ENCODE measurements around the gene CFAP45. TPM values are rescaled to one million over a fixed set of nuclear protein-coding genes. Genes with fewer than 3 reads are reported as not detected.
A peak's percentile ranks its signal among the peaks of the same experiment; 100 is the strongest.

CFAP45 gene
- total and polyA plus RNA-seq, 8 donors: 0.16 to 1.5 (median 0.44) TPM; not detected in 2

- Histone ChIP-seq H3K4me1 (peaks cover 0 to 7% (median 6%) of the 10 kb centered on the region in 3 donors), H3K4me3 (no peak overlapping the region), H3K27ac (no peak overlapping the region), H3K9me3 (no peaks in the 10 kb centered on the region), H3K27me3 (no peaks in the 10 kb centered on the region), H3K36me3 (no peaks in the 10 kb centered on the region)
- DNase-seq: no peak
- FAIRE-seq: no peak
- ATAC-seq: no peak
- intact Hi-C loops (cut with DNase I): no loop called here
- WGBS, 2 donors: 87 to 93% methylated on average over 2 of the region's 2 CpGs
- no peak for TF ChIP-seq CTCF (IDR thresholded peaks at IDR 0.05)
Measured at GRCh38 chr1:159849626-159850366, 50.2 kb downstream of the CFAP45 start.

GRCh38 chr1:159848326-159848725, 51.6 kb downstream of the CFAP45 start:
- H3K27me3 ChIP-seq: no peaks in the 10 kb centered on the region
- no peaks in the 10 kb centered on the region for H3K36me3 ChIP-seq
- no peak for TF ChIP-seq CTCF (IDR thresholded peaks at IDR 0.05)
- no peak for FAIRE-seq
- intact Hi-C loops (cut with DNase I): no loop called here
- no peak for DNase-seq
- no peak overlapping the region for H3K27ac ChIP-seq
- no peaks in the 10 kb centered on the region for H3K9me3 ChIP-seq
- no peak overlapping the region for H3K4me3 ChIP-seq
- 34 to 51% methylated on average over 3 of the region's 3 CpGs for WGBS, 2 donors
- no peak for ATAC-seq
- H3K4me1 ChIP-seq: peaks cover 0 to 2% (median under 1%) of the 10 kb centered on the region in 3 donors

- H3K9me3 ChIP-seq: no peaks in the 10 kb centered on the region
- intact Hi-C loops (cut with DNase I): no loop called here
- no peak for ATAC-seq
- no peak for TF ChIP-seq CTCF (IDR thresholded peaks at IDR 0.05)
- H3K4me3 ChIP-seq: no peak overlapping the region
- FAIRE-seq: no peak
- H3K36me3 ChIP-seq: no peaks in the 10 kb centered on the region
- DNase-seq: no peak
- no peak overlapping the region for H3K27ac ChIP-seq
- no peaks in the 10 kb centered on the region for H3K27me3 ChIP-seq
- 63 to 66% methylated on average over 4 of the region's 4 CpGs for WGBS, 2 donors
- H3K4me1 ChIP-seq: no peaks in the 10 kb centered on the region
Measured at GRCh38 chr1:159847231-159847630, 52.7 kb downstream of the CFAP45 start.

GRCh38 chr1:159845751-159846629, 54.0 kb downstream of the CFAP45 start:
- FAIRE-seq (no peak), ATAC-seq (peak in 2 of 4 donors; percentile 34 to 52), DNase-seq (no peak)
- intact Hi-C loops (cut with DNase I): no loop called here
- H3K27ac ChIP-seq: no peak overlapping the region
- H3K4me1 ChIP-seq: no peaks in the 10 kb centered on the region
- no peak for TF ChIP-seq CTCF (IDR thresholded peaks at IDR 0.05)
- no peaks in the 10 kb centered on the region for H3K9me3 ChIP-seq
- H3K4me3 ChIP-seq: no peak overlapping the region
- no peaks in the 10 kb centered on the region for H3K36me3 ChIP-seq
- H3K27me3 ChIP-seq: no peaks in the 10 kb centered on the region
- WGBS, 2 donors: 70 to 77% methylated on average over 13 of the region's 13 CpGs
